Measurements from ENCODE around the gene RAB36.

Gene RAB36

GRCh38 chr22:23110922-23111527, 34.3 kb upstream of the RAB36 start:
- no peak overlapping the region for H3K27ac ChIP-seq (ENCODE audit: low read depth, low read length)
- no peak overlapping the region for H3K9ac ChIP-seq (ENCODE audit: low read length)
- no peaks in the 10 kb centered on the region for H3K4me1 ChIP-seq (ENCODE audit: control insufficient read depth, insufficient read depth, low read length)
- no peaks in the 10 kb centered on the region for H3K27me3 ChIP-seq (ENCODE audit: control insufficient read depth, insufficient read depth, low read length)
- no peaks in the 10 kb centered on the region for H3K36me3 ChIP-seq (ENCODE audit: control insufficient read depth, insufficient read depth, low read length)
- H3K4me3 ChIP-seq (ENCODE audit: low read length) = no peak overlapping the region

- no peak overlapping the region for H3K9ac ChIP-seq (ENCODE audit: low read length)
- H3K27ac ChIP-seq (ENCODE audit: low read depth, low read length) = no peak overlapping the region
- no peak overlapping the region for H3K4me3 ChIP-seq (ENCODE audit: low read length)
- no peaks in the 10 kb centered on the region for H3K36me3 ChIP-seq (ENCODE audit: control insufficient read depth, insufficient read depth, low read length)
- H3K4me1 ChIP-seq (ENCODE audit: control insufficient read depth, insufficient read depth, low read length) = no peaks in the 10 kb centered on the region
- H3K27me3 ChIP-seq (ENCODE audit: control insufficient read depth, insufficient read depth, low read length) = no peaks in the 10 kb centered on the region
Observed at GRCh38 chr22:23112472-23113012, 32.7 kb upstream of the RAB36 start.

GRCh38 chr22:23113067-23113846, 32.0 kb upstream of the RAB36 start:
- H3K27ac ChIP-seq (ENCODE audit: low read depth, low read length) = no peak overlapping the region
- H3K4me1 ChIP-seq (ENCODE audit: control insufficient read depth, insufficient read depth, low read length) = no peaks in the 10 kb centered on the region
- H3K9ac ChIP-seq (ENCODE audit: low read length) = no peak overlapping the region

GRCh38 chr22:23113847-23114720, 31.2 kb upstream of the RAB36 start:
- Histone ChIP-seq H3K27me3 (ENCODE audit: control insufficient read depth, insufficient read depth, low read length) (no peaks in the 10 kb centered on the region), H3K36me3 (ENCODE audit: control insufficient read depth, insufficient read depth, low read length) (no peaks in the 10 kb centered on the region), H3K27ac (ENCODE audit: low read depth, low read length) (no peak overlapping the region), H3K9ac (ENCODE audit: low read length) (no peak overlapping the region), H3K4me3 (ENCODE audit: low read length) (no peak overlapping the region), H3K4me1 (ENCODE audit: control insufficient read depth, insufficient read depth, low read length) (no peaks in the 10 kb centered on the region)

More at GRCh38 chr22:23113067-23113846, 32.0 kb upstream of the RAB36 start:
- Histone ChIP-seq H3K4me3 (ENCODE audit: low read length) (no peak overlapping the region), H3K27me3 (ENCODE audit: control insufficient read depth, insufficient read depth, low read length) (no peaks in the 10 kb centered on the region), H3K36me3 (ENCODE audit: control insufficient read depth, insufficient read depth, low read length) (no peaks in the 10 kb centered on the region)

- no peak overlapping the region for H3K4me3 ChIP-seq (ENCODE audit: low read length)
- no peaks in the 10 kb centered on the region for H3K4me1 ChIP-seq (ENCODE audit: control insufficient read depth, insufficient read depth, low read length)
- no peaks in the 10 kb centered on the region for H3K27me3 ChIP-seq (ENCODE audit: control insufficient read depth, insufficient read depth, low read length)
- no peak overlapping the region for H3K27ac ChIP-seq (ENCODE audit: low read depth, low read length)
- H3K9ac ChIP-seq (ENCODE audit: low read length) = no peak overlapping the region
- H3K36me3 ChIP-seq (ENCODE audit: control insufficient read depth, insufficient read depth, low read length) = no peaks in the 10 kb centered on the region
Observed at GRCh38 chr22:23114721-23115020, 30.6 kb upstream of the RAB36 start.

GRCh38 chr22:23115369-23115768, 29.9 kb upstream of the RAB36 start:
- Histone ChIP-seq H3K36me3 (ENCODE audit: control insufficient read depth, insufficient read depth, low read length) (no peaks in the 10 kb centered on the region), H3K27me3 (ENCODE audit: control insufficient read depth, insufficient read depth, low read length) (no peaks in the 10 kb centered on the region), H3K9ac (ENCODE audit: low read length) (no peak overlapping the region), H3K27ac (ENCODE audit: low read depth, low read length) (no peak overlapping the region), H3K4me3 (ENCODE audit: low read length) (no peak overlapping the region), H3K4me1 (ENCODE audit: control insufficient read depth, insufficient read depth, low read length) (no peaks in the 10 kb centered on the region)

- Histone ChIP-seq H3K36me3 (ENCODE audit: control insufficient read depth, insufficient read depth, low read length) (no peaks in the 10 kb centered on the region), H3K4me1 (ENCODE audit: control insufficient read depth, insufficient read depth, low read length) (no peaks in the 10 kb centered on the region), H3K9ac (ENCODE audit: low read length) (no peak overlapping the region), H3K27me3 (ENCODE audit: control insufficient read depth, insufficient read depth, low read length) (no peaks in the 10 kb centered on the region), H3K4me3 (ENCODE audit: low read length) (no peak overlapping the region), H3K27ac (ENCODE audit: low read depth, low read length) (no peak overlapping the region)
Observed at GRCh38 chr22:23115825-23116494, 29.3 kb upstream of the RAB36 start.

- Histone ChIP-seq H3K27ac (ENCODE audit: low read depth, low read length) (no peak overlapping the region), H3K27me3 (ENCODE audit: control insufficient read depth, insufficient read depth, low read length) (no peaks in the 10 kb centered on the region), H3K36me3 (ENCODE audit: control insufficient read depth, insufficient read depth, low read length) (no peaks in the 10 kb centered on the region), H3K9ac (ENCODE audit: low read length) (no peak overlapping the region), H3K4me1 (ENCODE audit: control insufficient read depth, insufficient read depth, low read length) (no peaks in the 10 kb centered on the region), H3K4me3 (ENCODE audit: low read length) (no peak overlapping the region)
Observed at GRCh38 chr22:23116506-23117263, 28.6 kb upstream of the RAB36 start.

GRCh38 chr22:23117275-23117674, 28.0 kb upstream of the RAB36 start:
- Histone ChIP-seq H3K4me3 (ENCODE audit: low read length) (no peak overlapping the region), H3K36me3 (ENCODE audit: control insufficient read depth, insufficient read depth, low read length) (no peaks in the 10 kb centered on the region), H3K4me1 (ENCODE audit: control insufficient read depth, insufficient read depth, low read length) (no peaks in the 10 kb centered on the region), H3K27me3 (ENCODE audit: control insufficient read depth, insufficient read depth, low read length) (no peaks in the 10 kb centered on the region), H3K27ac (ENCODE audit: low read depth, low read length) (no peak overlapping the region), H3K9ac (ENCODE audit: low read length) (no peak overlapping the region)

- H3K27me3 ChIP-seq (ENCODE audit: control insufficient read depth, insufficient read depth, low read length) = no peaks in the 10 kb centered on the region
- no peaks in the 10 kb centered on the region for H3K4me1 ChIP-seq (ENCODE audit: control insufficient read depth, insufficient read depth, low read length)
- no peak overlapping the region for H3K4me3 ChIP-seq (ENCODE audit: low read length)
- H3K27ac ChIP-seq (ENCODE audit: low read depth, low read length) = no peak overlapping the region
- no peaks in the 10 kb centered on the region for H3K36me3 ChIP-seq (ENCODE audit: control insufficient read depth, insufficient read depth, low read length)
- H3K9ac ChIP-seq (ENCODE audit: low read length) = no peak overlapping the region
Observed at GRCh38 chr22:23117891-23118646, 27.2 kb upstream of the RAB36 start.
